Endothelial cell of umbilical vein (primary cell): ENCODE measurements around the gene DOCK7. TPM values are rescaled to one million over a fixed set of nuclear protein-coding genes. Genes with fewer than 3 reads are reported as not detected.

Experiments used
- BruUV-seq: library from RNA; stranded (reverse); fragments of 400-500 nt; replicated peaks from 2 replicates; lab custom pipeline; 2021; lab: Mats Ljungman, UMichigan
- CTCF ChIA-PET: fragments of 300-600, 350-600 bp; sonication (Branson Sonifier 250); formaldehyde crosslinking; loops from one replicate; lab custom pipeline; 2021; ENCODE audit warnings: antibody characterized with exemption, inconsistent platforms; lab: Charles Lee
- POLR2A ChIA-PET: fragments of 300-600, 350-600 bp; sonication (Branson Sonifier 250); formaldehyde crosslinking; loops from one replicate; lab custom pipeline; 2021; ENCODE audit warnings: antibody characterized with exemption, inconsistent platforms; lab: Charles Lee
- DNase-seq: peaks from one replicate; pipeline ENCODE4 v3.0.0-alpha.2; 2011; ENCODE audit warnings: low read depth, low spot score
- FAIRE-seq: peaks from 2 replicates; lab custom pipeline; 2011; peaks lifted over from hg19 to GRCh38; lab: Jason Lieb, UNC
- H2AFZ ChIP-seq: 2 replicates; pipeline ENCODE4 v1.6.0; 2012; ENCODE audit warnings: low read depth, low read length, control low read depth, inconsistent platforms
- H3K27ac ChIP-seq: 2 replicates; pipeline ENCODE4 v1.5.1; 2011; ENCODE audit warnings: low read depth, mild to moderate bottlenecking, control low read depth, low read length, moderate library complexity; ENCODE audit not compliant: insufficient read depth
- H3K27me3 ChIP-seq, 2 experiments: 2 replicates each; pipeline versions ENCODE4 v1.6.0 to v1.6.1; 2011; ENCODE audit warnings: low read length in 2 of 2, mixed read lengths in 1 of 2; ENCODE audit not compliant: control insufficient read depth in 2 of 2, insufficient read depth in 2 of 2
- H3K36me3 ChIP-seq, 2 experiments: 2 replicates in 1 of 2; 3 replicates in 1 of 2; pipeline ENCODE4 v1.5.1; 2011; ENCODE audit warnings: low read length in 2 of 2, mild to moderate bottlenecking in 1 of 2, moderate library complexity in 1 of 2; ENCODE audit not compliant: control insufficient read depth in 2 of 2, insufficient read depth in 2 of 2; ENCODE audit errors: extremely low read depth in 1 of 2
- H3K4me1 ChIP-seq: 3 replicates; pipeline ENCODE4 v1.5.1; 2011; ENCODE audit warnings: mild to moderate bottlenecking, low read length; ENCODE audit not compliant: control insufficient read depth, insufficient read depth; ENCODE audit errors: extremely low read depth
- H3K4me2 ChIP-seq: 2 replicates; pipeline ENCODE4 v1.6.1; 2011; ENCODE audit warnings: low read length, control low read depth, mixed read lengths; ENCODE audit not compliant: insufficient read depth
- H3K4me3 ChIP-seq, 3 experiments: fragments of 200-600 bp in 1 of 3; sonication (generic), shearing (Covaris generic) in 1 of 3; replicated peaks in 1 of 3; 2 replicates each; pipeline ENCODE4 v1.5.1; 2011 to 2016; ENCODE audit warnings: control low read depth in 3 of 3, low read length in 3 of 3, mild to moderate bottlenecking in 2 of 3, inconsistent platforms in 1 of 3, low read depth in 1 of 3, moderate library complexity in 1 of 3; ENCODE audit not compliant: insufficient read depth in 1 of 3
- H3K79me2 ChIP-seq: 2 replicates; pipeline ENCODE4 v1.6.0; 2012; ENCODE audit warnings: low read length, inconsistent platforms; ENCODE audit not compliant: control insufficient read depth, insufficient read depth
- H3K9ac ChIP-seq: replicated peaks from 2 replicates; pipeline ENCODE3; 2011; ENCODE audit warnings: low read length, control low read depth; ENCODE audit not compliant: insufficient read depth; ENCODE audit errors: extremely low read depth
- H3K9me1 ChIP-seq: replicated peaks from 3 replicates; pipeline ENCODE4 v1.6.0; 2011; ENCODE audit warnings: mild to moderate bottlenecking, low read length; ENCODE audit not compliant: control insufficient read depth, insufficient read depth; ENCODE audit errors: extremely low read depth
- H3K9me3 ChIP-seq: replicated peaks from 2 replicates; pipeline ENCODE4 v1.5.1; 2012; ENCODE audit warnings: low read length, inconsistent platforms; ENCODE audit not compliant: control insufficient read depth, insufficient read depth
- H4K20me1 ChIP-seq: replicated peaks from 2 replicates; pipeline ENCODE3; 2011; ENCODE audit warnings: mild to moderate bottlenecking, low read length; ENCODE audit not compliant: control insufficient read depth, insufficient read depth; ENCODE audit errors: extremely low read depth
- EZH2 ChIP-seq: IDR thresholded peaks from 2 replicates; pipeline ENCODE4 v1.6.1; 2012; ENCODE audit warnings: borderline replicate concordance, low read depth, mild to moderate bottlenecking, moderate library complexity, low read length, inconsistent platforms; ENCODE audit not compliant: severe bottlenecking
- FOS ChIP-seq: IDR thresholded peaks from 2 replicates; pipeline ENCODE4 v1.6.1; 2011; ENCODE audit warnings: mild to moderate bottlenecking, low read length, moderate library complexity, borderline replicate concordance; ENCODE audit not compliant: insufficient read depth
- GATA2 ChIP-seq: IDR thresholded peaks from 2 replicates; pipeline ENCODE4 v1.7.0; 2011; ENCODE audit warnings: low read depth, mild to moderate bottlenecking, moderate library complexity, mixed read lengths, low read length; ENCODE audit not compliant: insufficient read length, insufficient read depth
- JUN ChIP-seq: IDR thresholded peaks from 2 replicates; pipeline ENCODE4 v1.6.1; 2011; ENCODE audit warnings: borderline replicate concordance, low read depth; ENCODE audit not compliant: insufficient read length, insufficient read depth
- MYC ChIP-seq: IDR thresholded peaks from one replicate; pipeline ENCODE4 v1.6.1; 2011; ENCODE audit warnings: mild to moderate bottlenecking, low read depth, low read length
- POLR2A ChIP-seq: IDR thresholded peaks from 2 replicates; pipeline ENCODE4 v1.6.1; 2012; ENCODE audit warnings: low read depth, mild to moderate bottlenecking, control low read depth, low read length
- POLR2AphosphoS5 ChIP-seq: IDR thresholded peaks from 2 replicates; pipeline ENCODE4 v1.6.1; 2012; ENCODE audit warnings: low read depth, mild to moderate bottlenecking, control low read depth, low read length, moderate library complexity; ENCODE audit not compliant: insufficient read depth
- dilution Hi-C: fragments of 300-500 bp; cut with MboI; formaldehyde crosslinking; loops from one replicate; pipeline ENCODE4 v1.15.0; 2019; ENCODE audit warnings: low sequenced_read_pairs; ENCODE audit not compliant: extremely low pct_ligation_motif_present
- intact Hi-C: fragments of 100-400 bp; cut with micrococcal nuclease; formaldehyde crosslinking; loops from one replicate; pipeline ENCODE4 v1.10.0; 2022
- polyA plus RNA-seq, 4 experiments: library from polyadenylated mRNA; depleted of rRNA in 3 of 4; stranded (reverse) in 3 of 4; unstranded in 1 of 4; fragments of >200 nt; gene quantifications; 2 replicates each; pipeline versions ENCODE4 v1.2.1 to v1.2.3, GENCODE V29; 2011 to 2012; ENCODE audit warnings: missing spikeins in 1 of 4
- total RNA-seq: library from RNA; stranded (reverse); gene quantifications from 2 replicates; pipeline ENCODE4 v1.2.3, GENCODE V29; 2021
- TF ChIP-seq, protein P1 (sequence below): IDR thresholded peaks from 2 replicates; pipeline ENCODE4 v1.6.1; 2011; ENCODE audit not compliant: insufficient read depth, insufficient read length
- TF ChIP-seq, protein P2 (sequence below), 2 donors: IDR thresholded peaks; 1 replicate in 1 of 2; 2 replicates in 1 of 2; pipeline ENCODE4 v1.5.1; 2011; ENCODE audit warnings: low read length in 2 of 2, mild to moderate bottlenecking in 2 of 2, moderate library complexity in 2 of 2, control low read depth in 1 of 2, inconsistent platforms in 1 of 2, low read depth in 1 of 2; ENCODE audit not compliant: insufficient read depth in 1 of 2; ENCODE audit errors: extremely low read depth in 1 of 2

The DOCK7 gene
- total and polyA plus RNA-seq, 2 donors (not counting 3 experiments of a cell fraction or from before 2014, with no cell fraction given) = 9.4 to 31.9 TPM

- Histone ChIP-seq H3K36me3 (no peaks in the 10 kb centered on the region), H3K4me2 (no peak overlapping the region), H3K27ac (no peak overlapping the region), H3K9me1 (no peaks in the 10 kb centered on the region), H3K27me3 (peaks cover 0 to 7% of the 10 kb centered on the region in 2 experiments), H3K4me1 (peaks cover 2% of the 10 kb centered on the region), H3K4me3 (no peak overlapping the region), H3K9ac (no peak overlapping the region), H2AFZ (no peak overlapping the region), H4K20me1 (no peaks in the 10 kb centered on the region), H3K79me2 (no peaks in the 10 kb centered on the region), H3K9me3 (no peaks in the 10 kb centered on the region)
- dilution Hi-C loops = no loop called here
- CTCF ChIA-PET = no interaction called here
- BruUV-seq = no TSS peak
- DNase-seq (no peak), FAIRE-seq (no peak)
- intact Hi-C loops = no loop called here
- POLR2A ChIA-PET = no interaction called here
- TF ChIP-seq GATA2 = no peak
- TF ChIP-seq POLR2AphosphoS5 = no peak
- TF ChIP-seq EZH2 = no peak
- TF ChIP-seq, protein P1, sequence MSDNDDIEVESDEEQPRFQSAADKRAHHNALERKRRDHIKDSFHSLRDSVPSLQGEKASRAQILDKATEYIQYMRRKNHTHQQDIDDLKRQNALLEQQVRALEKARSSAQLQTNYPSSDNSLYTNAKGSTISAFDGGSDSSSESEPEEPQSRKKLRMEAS = no peak
- TF ChIP-seq FOS = no peak
- no peak for TF ChIP-seq MYC
- TF ChIP-seq JUN = no peak
- TF ChIP-seq POLR2A = no peak
- TF ChIP-seq, protein P2, sequence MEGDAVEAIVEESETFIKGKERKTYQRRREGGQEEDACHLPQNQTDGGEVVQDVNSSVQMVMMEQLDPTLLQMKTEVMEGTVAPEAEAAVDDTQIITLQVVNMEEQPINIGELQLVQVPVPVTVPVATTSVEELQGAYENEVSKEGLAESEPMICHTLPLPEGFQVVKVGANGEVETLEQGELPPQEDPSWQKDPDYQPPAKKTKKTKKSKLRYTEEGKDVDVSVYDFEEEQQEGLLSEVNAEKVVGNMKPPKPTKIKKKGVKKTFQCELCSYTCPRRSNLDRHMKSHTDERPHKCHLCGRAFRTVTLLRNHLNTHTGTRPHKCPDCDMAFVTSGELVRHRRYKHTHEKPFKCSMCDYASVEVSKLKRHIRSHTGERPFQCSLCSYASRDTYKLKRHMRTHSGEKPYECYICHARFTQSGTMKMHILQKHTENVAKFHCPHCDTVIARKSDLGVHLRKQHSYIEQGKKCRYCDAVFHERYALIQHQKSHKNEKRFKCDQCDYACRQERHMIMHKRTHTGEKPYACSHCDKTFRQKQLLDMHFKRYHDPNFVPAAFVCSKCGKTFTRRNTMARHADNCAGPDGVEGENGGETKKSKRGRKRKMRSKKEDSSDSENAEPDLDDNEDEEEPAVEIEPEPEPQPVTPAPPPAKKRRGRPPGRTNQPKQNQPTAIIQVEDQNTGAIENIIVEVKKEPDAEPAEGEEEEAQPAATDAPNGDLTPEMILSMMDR (IDR thresholded peaks at IDR 0.05; ENCODE audit: extremely low read depth in 1 of 2, insufficient read depth in 1 of 2, low read depth in 1 of 2, low read length in 2 of 2) = no peak
These were observed 259.8 kb downstream of the DOCK7 start for GRCh38 chr1:62428351-62428750.
